OCI-LY3 (cell line): ENCODE measurements around the gene VSX2.

Experiments used
- H2AFZ ChIP-seq: fragments of 200-600, 300-600 bp; shearing (Covaris generic); 2 replicates; pipeline ENCODE4 v1.6.0; 2014; ENCODE audit warnings: antibody characterized with exemption, low read depth, low read length
- H3K27ac ChIP-seq: fragments of 200-600, 300-600 bp; sonication (generic); 2 replicates; pipeline ENCODE4 v1.5.1; 2014; ENCODE audit warnings: mild to moderate bottlenecking, low read length, moderate library complexity, mixed read lengths
- H3K27me3 ChIP-seq: fragments of 200-600, 300-600 bp; sonication (generic); 2 replicates; pipeline ENCODE4 v1.6.1; 2014; ENCODE audit warnings: low read depth, low read length, mixed read lengths
- H3K36me3 ChIP-seq: fragments of 200-600, 300-600 bp; sonication (generic); replicated peaks from 2 replicates; pipeline ENCODE3; 2014; ENCODE audit warnings: low read depth, low read length, mixed read lengths
- H3K4me1 ChIP-seq: fragments of 300-600, 200-600 bp; sonication (generic); 2 replicates; pipeline ENCODE4 v1.6.1; 2014; ENCODE audit warnings: low read length, mixed read lengths
- H3K4me2 ChIP-seq: fragments of 200-600, 300-600 bp; sonication (generic); 2 replicates; pipeline ENCODE4 v1.6.1; 2014; ENCODE audit warnings: low read length, mixed read lengths
- H3K4me3 ChIP-seq: fragments of 300-600, 200-600 bp; sonication (generic); 2 replicates; pipeline ENCODE4 v1.5.1; 2014; ENCODE audit warnings: antibody characterized with exemption, mild to moderate bottlenecking, low read length, moderate library complexity
- H3K79me2 ChIP-seq: fragments of 300-600, 200-600 bp; shearing (Covaris generic); 2 replicates; pipeline ENCODE4 v1.6.1; 2014; ENCODE audit warnings: mild to moderate bottlenecking, low read length, mixed read lengths
- H3K9ac ChIP-seq: fragments of 300-600, 200-600 bp; shearing (Covaris generic); 2 replicates; pipeline ENCODE4 v1.6.0; 2014; ENCODE audit warnings: mild to moderate bottlenecking, low read length, moderate library complexity
- H3K9me3 ChIP-seq: fragments of 200-600, 300-600 bp; shearing (Covaris generic); 2 replicates; pipeline ENCODE4 v1.6.1; 2014; ENCODE audit warnings: low read length, mixed read lengths; ENCODE audit not compliant: insufficient read depth
- H4K20me1 ChIP-seq: fragments of 200-600, 300-600 bp; sonication (generic); 2 replicates; pipeline ENCODE4 v1.6.1; 2016; ENCODE audit warnings: low read length, mixed read lengths; ENCODE audit not compliant: insufficient read depth
- EZH2phosphoT487 ChIP-seq: fragments of 200-600 bp; shearing (Covaris generic); IDR thresholded peaks from 2 replicates; pipeline ENCODE4 v1.6.1; 2018; ENCODE audit warnings: antibody characterized with exemption, mixed run types, low read depth
- TF ChIP-seq, protein P1 (sequence below): fragments of 200-600, 300-600 bp; sonication (generic); IDR thresholded peaks from 2 replicates; pipeline ENCODE4 v1.5.1; 2014; ENCODE audit warnings: antibody characterized with exemption, low read length, low read depth

VSX2 gene

DNA sequence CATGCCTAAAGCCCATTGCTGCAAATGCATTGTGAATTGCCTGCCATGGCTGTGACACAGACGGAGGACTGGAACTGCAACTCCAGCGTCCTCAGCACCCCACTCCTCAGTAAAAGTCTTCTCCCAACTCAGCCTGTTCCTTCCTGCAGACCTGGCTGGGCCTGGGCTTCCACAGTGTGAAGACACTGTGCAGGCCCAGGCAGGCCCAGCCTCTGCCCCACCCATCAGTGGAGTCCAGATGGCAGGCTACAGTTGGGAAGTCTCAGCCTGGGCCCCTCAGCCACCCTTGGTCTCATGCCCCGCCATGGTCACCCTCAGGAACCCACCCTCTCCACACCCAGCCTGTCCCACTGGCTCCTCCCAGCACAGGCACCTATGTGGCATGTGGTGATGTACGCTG, 22.0 kb downstream of the VSX2 start:
- Histone ChIP-seq H3K4me2 (no peak overlapping the region), H3K36me3 (no peaks in the 10 kb centered on the region), H3K9me3 (no peaks in the 10 kb centered on the region), H4K20me1 (no peaks in the 10 kb centered on the region), H3K4me3 (no peak overlapping the region), H3K27me3 (peaks cover 9% of the 10 kb centered on the region), H3K79me2 (no peaks in the 10 kb centered on the region), H3K27ac (no peak overlapping the region), H3K9ac (no peak overlapping the region), H3K4me1 (0 out of 2 replicates have a peak, but pooled peaks cover 6% of the 10 kb centered on the region), H2AFZ (no peak overlapping the region)
- TF ChIP-seq, protein P1, sequence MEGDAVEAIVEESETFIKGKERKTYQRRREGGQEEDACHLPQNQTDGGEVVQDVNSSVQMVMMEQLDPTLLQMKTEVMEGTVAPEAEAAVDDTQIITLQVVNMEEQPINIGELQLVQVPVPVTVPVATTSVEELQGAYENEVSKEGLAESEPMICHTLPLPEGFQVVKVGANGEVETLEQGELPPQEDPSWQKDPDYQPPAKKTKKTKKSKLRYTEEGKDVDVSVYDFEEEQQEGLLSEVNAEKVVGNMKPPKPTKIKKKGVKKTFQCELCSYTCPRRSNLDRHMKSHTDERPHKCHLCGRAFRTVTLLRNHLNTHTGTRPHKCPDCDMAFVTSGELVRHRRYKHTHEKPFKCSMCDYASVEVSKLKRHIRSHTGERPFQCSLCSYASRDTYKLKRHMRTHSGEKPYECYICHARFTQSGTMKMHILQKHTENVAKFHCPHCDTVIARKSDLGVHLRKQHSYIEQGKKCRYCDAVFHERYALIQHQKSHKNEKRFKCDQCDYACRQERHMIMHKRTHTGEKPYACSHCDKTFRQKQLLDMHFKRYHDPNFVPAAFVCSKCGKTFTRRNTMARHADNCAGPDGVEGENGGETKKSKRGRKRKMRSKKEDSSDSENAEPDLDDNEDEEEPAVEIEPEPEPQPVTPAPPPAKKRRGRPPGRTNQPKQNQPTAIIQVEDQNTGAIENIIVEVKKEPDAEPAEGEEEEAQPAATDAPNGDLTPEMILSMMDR = no peak
- no peak for TF ChIP-seq EZH2phosphoT487

GRCh38 chr14:74262076-74262475, 22.8 kb downstream of the VSX2 start:
- Histone ChIP-seq H3K27me3 (peaks cover 9% of the 10 kb centered on the region), H3K9me3 (no peaks in the 10 kb centered on the region)
- TF ChIP-seq EZH2phosphoT487 = no peak
- TF ChIP-seq, protein P1 = no peak

GRCh38 chr14:74263181-74263580, 23.9 kb downstream of the VSX2 start:
- no peak overlapping the region for H3K9ac ChIP-seq
- H3K9me3 ChIP-seq = no peaks in the 10 kb centered on the region
- H3K79me2 ChIP-seq = no peaks in the 10 kb centered on the region
- no peak overlapping the region for H3K4me2 ChIP-seq
- H3K27me3 ChIP-seq = peaks cover 6% of the 10 kb centered on the region
- no peak overlapping the region for H3K27ac ChIP-seq
- H2AFZ ChIP-seq = no peak overlapping the region
- no peaks in the 10 kb centered on the region for H4K20me1 ChIP-seq
- no peaks in the 10 kb centered on the region for H3K36me3 ChIP-seq
- no peak overlapping the region for H3K4me3 ChIP-seq
- 0 out of 2 replicates have a peak, but pooled peaks cover under 1% of the 10 kb centered on the region for H3K4me1 ChIP-seq
- TF ChIP-seq EZH2phosphoT487 = no peak
- TF ChIP-seq, protein P1 = no peak

More at GRCh38 chr14:74262076-74262475, 22.8 kb downstream of the VSX2 start:
- Histone ChIP-seq H3K4me1 (0 out of 2 replicates have a peak, but pooled peaks cover 4% of the 10 kb centered on the region), H3K79me2 (no peaks in the 10 kb centered on the region), H3K4me2 (no peak overlapping the region), H2AFZ (no peak overlapping the region), H3K36me3 (no peaks in the 10 kb centered on the region), H3K4me3 (no peak overlapping the region), H3K9ac (no peak overlapping the region), H3K27ac (no peak overlapping the region), H4K20me1 (no peaks in the 10 kb centered on the region)

- no peak for TF ChIP-seq EZH2phosphoT487
- TF ChIP-seq, protein P1 = no peak
- Histone ChIP-seq H3K9me3 (no peaks in the 10 kb centered on the region), H3K27ac (no peak overlapping the region), H3K36me3 (no peaks in the 10 kb centered on the region), H3K4me3 (no peak overlapping the region), H4K20me1 (no peaks in the 10 kb centered on the region), H3K27me3 (no peaks in the 10 kb centered on the region), H3K4me2 (no peak overlapping the region), H3K79me2 (no peaks in the 10 kb centered on the region), H2AFZ (no peak overlapping the region), H3K4me1 (no peaks in the 10 kb centered on the region), H3K9ac (no peak overlapping the region)
These were observed 24.7 kb downstream of the VSX2 start for GRCh38 chr14:74263921-74264320.
